HCT116 (cell line): Measurements from ENCODE around the gene GPRIN2. TPM values are rescaled to one million over a fixed set of nuclear protein-coding genes. Genes with fewer than 3 reads are reported as not detected.
"Not testable (repeated sequence)": the region's sequence is repeated elsewhere in the genome, so short reads cannot be mapped to it uniquely, and the experiment has no call there.

ENCODE experiments used
- ATAC-seq: fragments of 200-7000 bp; cut with Tn5 transposase; 2 replicates; pipeline ENCODE4 v1.9.1; 2020; ENCODE audit warnings: mild to moderate bottlenecking, moderate library complexity
- BruUV-seq: library from RNA; stranded (reverse); fragments of 400-500 nt; replicated peaks from 2 replicates; lab custom pipeline; 2021; lab: Mats Ljungman, UMichigan
- CTCF ChIA-PET: fragments of 300-600 bp; sonication (Branson Sonifier 250); formaldehyde crosslinking; loops from one replicate; lab custom pipeline; 2021; ENCODE audit warnings: antibody characterized with exemption; lab: Charles Lee
- POLR2A ChIA-PET: fragments of 300-600, 350-600 bp; sonication (Branson Sonifier 250); formaldehyde crosslinking; loops from one replicate; lab custom pipeline; 2021; ENCODE audit warnings: antibody characterized with exemption; lab: Charles Lee
- RAD21 ChIA-PET, 2 experiments: fragments of 300-600 bp; sonication (Branson Sonifier 250); formaldehyde crosslinking; loops; one replicate each; lab custom pipeline; 2023; ENCODE audit warnings: low total read pairs in 2 of 2; ENCODE audit not compliant: uncharacterized antibody in 2 of 2, unreplicated experiment in 2 of 2, low non-redundant PET in 1 of 2; lab: Charles Lee
- DNase-seq: peaks from one replicate; pipeline ENCODE4 v3.0.0-alpha.2; 2010; ENCODE audit warnings: low read depth, low spot score
- H2AFZ ChIP-seq: fragments of 200-600 bp; shearing (Covaris generic), sonication (generic); 2 replicates; pipeline ENCODE4 v1.6.1; 2017; ENCODE audit warnings: low read depth, mixed run types, mixed read lengths, antibody characterized with exemption, low read length; ENCODE audit not compliant: poor library complexity, severe bottlenecking
- H3K27ac ChIP-seq: 2 replicates; pipeline ENCODE4 v1.5.1; 2012; ENCODE audit warnings: low read depth, low read length
- H3K27me3 ChIP-seq: fragments of 200-600 bp; sonication (generic); 2 replicates; pipeline ENCODE4 v1.6.1; 2016; ENCODE audit warnings: mixed run types, low read length, mixed read lengths; ENCODE audit not compliant: insufficient read depth
- H3K36me3 ChIP-seq, 2 experiments: fragments of 200-500 bp in 1 of 2; fragments of 200-600 bp in 1 of 2; sonication (Bioruptor generic) in 1 of 2; sonication (generic) in 1 of 2; 2 replicates each; pipeline versions ENCODE4 v1.5.1 to v1.6.1; 2014 to 2016; ENCODE audit warnings: low read length in 2 of 2, inconsistent platforms in 1 of 2, mixed read lengths in 1 of 2, mixed run types in 1 of 2; ENCODE audit not compliant: insufficient read depth in 2 of 2, control insufficient read depth in 1 of 2
- H3K4me1 ChIP-seq, 2 experiments: fragments of 200-600 bp in 1 of 2; sonication (generic) in 1 of 2; 2 replicates each; pipeline versions ENCODE4 v1.5.1 to v1.6.1; 2012 to 2017; ENCODE audit warnings: low read length in 2 of 2, inconsistent platforms in 1 of 2, mild to moderate bottlenecking in 1 of 2, mixed read lengths in 1 of 2, mixed run types in 1 of 2, moderate library complexity in 1 of 2; ENCODE audit not compliant: insufficient read depth in 2 of 2, control insufficient read depth in 1 of 2
- H3K4me2 ChIP-seq: fragments of 200-600 bp; sonication (generic); 2 replicates; pipeline ENCODE4 v1.6.1; 2017; ENCODE audit warnings: mixed run types, low read length, mixed read lengths
- H3K4me3 ChIP-seq, 2 experiments: fragments of 200-600 bp in 1 of 2; sonication (generic) in 1 of 2; replicated peaks in 1 of 2; 2 replicates each; pipeline ENCODE4 v1.5.1; 2011 to 2016; ENCODE audit warnings: low read length in 2 of 2, control low read depth in 1 of 2, low read depth in 1 of 2, mild to moderate bottlenecking in 1 of 2, mixed read lengths in 1 of 2, mixed run types in 1 of 2
- H3K79me2 ChIP-seq: fragments of 200-600 bp; sonication (generic); 2 replicates; pipeline ENCODE4 v1.6.1; 2017; ENCODE audit warnings: mild to moderate bottlenecking, mixed run types, low read length, moderate library complexity, mixed read lengths; ENCODE audit not compliant: insufficient read depth
- H3K9ac ChIP-seq: fragments of 200-600 bp; sonication (generic); 2 replicates; pipeline ENCODE4 v1.6.1; 2016; ENCODE audit warnings: low read length, mixed read lengths
- H3K9me2 ChIP-seq: fragments of 200-600 bp; sonication (generic), shearing (Covaris generic); 2 replicates; pipeline ENCODE4 v1.6.1; 2017; ENCODE audit warnings: mixed run types, mild to moderate bottlenecking, moderate library complexity; ENCODE audit not compliant: insufficient read depth
- H3K9me3 ChIP-seq, 2 experiments: fragments of 200-500 bp in 1 of 2; fragments of 200-600 bp in 1 of 2; sonication (Bioruptor generic) in 1 of 2; sonication (generic) in 1 of 2; 2 replicates each; pipeline ENCODE4 v1.6.1; 2014 to 2017; ENCODE audit warnings: low read length in 2 of 2, mixed read lengths in 2 of 2, inconsistent platforms in 1 of 2, low read depth in 1 of 2, mild to moderate bottlenecking in 1 of 2, mixed run types in 1 of 2, moderate library complexity in 1 of 2; ENCODE audit not compliant: control insufficient read depth in 1 of 2, insufficient read depth in 1 of 2
- H4K20me1 ChIP-seq: fragments of 200-600 bp; sonication (generic), shearing (Covaris generic); 2 replicates; pipeline ENCODE4 v1.6.1; 2017; ENCODE audit warnings: mixed run types, mild to moderate bottlenecking, moderate library complexity; ENCODE audit not compliant: insufficient read depth
- CBX3 ChIP-seq: IDR thresholded peaks from 2 replicates; pipeline ENCODE4 v1.6.1; 2012; ENCODE audit warnings: low read depth
- RAD21 ChIP-seq: IDR thresholded peaks from 2 replicates; pipeline ENCODE4 v1.6.1; 2012; ENCODE audit warnings: low read depth, mild to moderate bottlenecking
- TCF7L2 ChIP-seq: IDR thresholded peaks from 2 replicates; pipeline ENCODE4 v1.7.0; 2011; ENCODE audit warnings: borderline replicate concordance, inconsistent platforms; ENCODE audit not compliant: insufficient read depth, insufficient read length; ENCODE audit errors: extremely low read depth
- YY1 ChIP-seq: IDR thresholded peaks from 2 replicates; pipeline ENCODE4 v1.6.1; 2011; ENCODE audit warnings: low read length, low read depth, moderate library complexity, mild to moderate bottlenecking; ENCODE audit not compliant: insufficient replicate concordance; ENCODE audit errors: extremely low read depth
- intact Hi-C: fragments of 100-400 bp; cut with micrococcal nuclease; formaldehyde crosslinking; loops from 2 replicates; pipeline ENCODE4 v1.10.0; 2022
- total RNA-seq: library from RNA; stranded (reverse); gene quantifications from one replicate; pipeline ENCODE4 v1.2.1, GENCODE V29; 2021; ENCODE audit not compliant: unreplicated experiment
- TF ChIP-seq, protein P1 (sequence below), 3 experiments: fragments of 200-600 bp in 1 of 3; sonication (generic) in 1 of 3; IDR thresholded peaks in 2 of 3; conservative IDR thresholded peaks in 1 of 3; 2 replicates each; pipeline ENCODE4 v1.5.1; 2012 to 2017; ENCODE audit warnings: low read depth in 2 of 3, low read length in 2 of 3, antibody characterized with exemption in 1 of 3, borderline replicate concordance in 1 of 3, control low read depth in 1 of 3, mild to moderate bottlenecking in 1 of 3, mixed read lengths in 1 of 3, mixed run types in 1 of 3, moderate library complexity in 1 of 3; ENCODE audit not compliant: insufficient read depth in 1 of 3
- TF ChIP-seq, protein P2 (sequence below): IDR thresholded peaks from 2 replicates; pipeline ENCODE4 v1.6.1; 2012

Gene GPRIN2
- total RNA-seq, 1 experiment from 2014 or later = 1.7 TPM

DNA sequence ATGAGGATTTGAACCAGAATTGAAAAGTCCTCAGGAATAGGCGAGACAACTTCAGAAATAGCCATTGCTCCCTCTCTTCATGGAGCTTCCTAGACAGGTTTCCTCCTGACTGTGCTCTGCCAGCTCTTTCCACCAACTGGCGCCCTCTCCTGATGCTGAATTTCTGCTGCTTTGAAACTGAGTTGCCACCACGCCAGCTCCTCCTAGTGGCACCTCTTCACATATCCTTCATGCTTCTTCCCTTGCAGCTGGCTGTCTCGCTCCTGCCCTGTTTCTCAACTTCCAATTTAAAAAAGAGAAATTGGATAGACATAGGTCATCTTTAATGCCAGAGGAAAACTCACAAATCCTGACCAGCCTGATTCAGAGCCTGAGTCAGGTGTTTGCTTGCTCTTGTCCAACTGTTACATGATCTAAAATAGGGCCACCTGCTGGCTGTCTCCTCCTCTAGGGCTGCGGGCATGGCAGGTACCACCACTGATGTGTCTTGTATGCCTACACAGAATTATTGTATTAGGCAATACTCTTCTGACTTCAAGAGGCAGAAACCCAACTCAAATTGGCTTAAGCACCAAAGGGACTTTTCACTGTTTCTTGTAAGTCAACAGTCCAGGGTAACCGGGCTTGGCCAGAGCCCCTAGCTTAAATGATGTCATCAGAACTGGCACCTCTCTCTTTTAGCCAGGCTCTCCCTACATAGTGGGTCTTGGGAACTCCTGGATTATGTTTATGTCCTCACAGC lies 9.3 kb upstream of the GPRIN2 start:
- H3K9me3 ChIP-seq, H3K4me3 ChIP-seq, intact Hi-C loops, POLR2A ChIA-PET, H3K4me1 ChIP-seq, H3K27me3 ChIP-seq, H4K20me1 ChIP-seq, H3K36me3 ChIP-seq, RAD21 ChIA-PET, H3K9me2 ChIP-seq, H3K79me2 ChIP-seq, H2AFZ ChIP-seq, H3K9ac ChIP-seq, BruUV-seq, H3K27ac ChIP-seq: not testable (repeated sequence)
- TF ChIP-seq YY1 (peak; percentile 16), RAD21 (peak; percentile 75)
- TF ChIP-seq, protein P1, sequence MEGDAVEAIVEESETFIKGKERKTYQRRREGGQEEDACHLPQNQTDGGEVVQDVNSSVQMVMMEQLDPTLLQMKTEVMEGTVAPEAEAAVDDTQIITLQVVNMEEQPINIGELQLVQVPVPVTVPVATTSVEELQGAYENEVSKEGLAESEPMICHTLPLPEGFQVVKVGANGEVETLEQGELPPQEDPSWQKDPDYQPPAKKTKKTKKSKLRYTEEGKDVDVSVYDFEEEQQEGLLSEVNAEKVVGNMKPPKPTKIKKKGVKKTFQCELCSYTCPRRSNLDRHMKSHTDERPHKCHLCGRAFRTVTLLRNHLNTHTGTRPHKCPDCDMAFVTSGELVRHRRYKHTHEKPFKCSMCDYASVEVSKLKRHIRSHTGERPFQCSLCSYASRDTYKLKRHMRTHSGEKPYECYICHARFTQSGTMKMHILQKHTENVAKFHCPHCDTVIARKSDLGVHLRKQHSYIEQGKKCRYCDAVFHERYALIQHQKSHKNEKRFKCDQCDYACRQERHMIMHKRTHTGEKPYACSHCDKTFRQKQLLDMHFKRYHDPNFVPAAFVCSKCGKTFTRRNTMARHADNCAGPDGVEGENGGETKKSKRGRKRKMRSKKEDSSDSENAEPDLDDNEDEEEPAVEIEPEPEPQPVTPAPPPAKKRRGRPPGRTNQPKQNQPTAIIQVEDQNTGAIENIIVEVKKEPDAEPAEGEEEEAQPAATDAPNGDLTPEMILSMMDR (IDR thresholded peaks at IDR 0.05 in 2 of 3, conservative IDR thresholded peaks at IDR 0.05 in 1 of 3; ENCODE audit: borderline replicate concordance in 1 of 3, insufficient read depth in 1 of 3, low read depth in 2 of 3, low read length in 2 of 3) = peak; percentile 59 to 98 (median 67)
- DNase-seq (peak; percentile 63), ATAC-seq (peak; percentile 98)
- CTCF ChIA-PET = interaction anchor here (0.7 kb wide), 1 partner anchor 338 kb away, joined by 3 read pairs; no protein-coding TSS in a partner anchor
- peak overlapping the region; percentile 8; the same call in 1 of the 2 replicates for H3K4me2 ChIP-seq

DNA sequence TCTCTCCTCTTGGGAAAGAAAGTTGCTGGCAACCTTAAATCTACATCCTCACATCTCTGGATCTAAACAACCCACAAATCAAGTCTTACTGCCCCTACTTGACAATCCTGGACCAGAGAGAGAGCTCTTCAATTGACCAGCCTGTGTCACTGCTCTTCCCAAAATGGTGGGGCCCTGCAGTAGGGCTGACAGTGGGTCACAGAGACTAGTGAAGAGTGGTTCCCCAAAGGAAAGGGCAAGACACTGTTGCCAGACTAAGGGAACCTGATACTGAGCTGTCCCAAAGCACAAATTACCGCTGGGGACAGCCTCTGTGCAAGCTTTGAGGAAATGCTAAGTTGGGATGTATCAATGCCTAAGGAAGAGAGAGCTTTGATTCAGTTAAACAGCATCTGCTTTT lies 4.5 kb upstream of the GPRIN2 start:
- H3K9ac ChIP-seq = no peak overlapping the region
- no peak for DNase-seq
- no peaks in the 10 kb centered on the region for H4K20me1 ChIP-seq
- peaks cover 5% of the 10 kb centered on the region; the same call in 1 of the 2 replicates for H3K27me3 ChIP-seq
- H3K27ac ChIP-seq = no peak overlapping the region
- H2AFZ ChIP-seq = no peak overlapping the region
- TF ChIP-seq, protein P2, sequence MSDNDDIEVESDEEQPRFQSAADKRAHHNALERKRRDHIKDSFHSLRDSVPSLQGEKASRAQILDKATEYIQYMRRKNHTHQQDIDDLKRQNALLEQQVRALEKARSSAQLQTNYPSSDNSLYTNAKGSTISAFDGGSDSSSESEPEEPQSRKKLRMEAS = no peak
- TF ChIP-seq YY1 = no peak
- TF ChIP-seq CBX3 = no peak
- no peak for TF ChIP-seq TCF7L2
- ChIA-PET RAD21 (no interaction called here), CTCF (no interaction called here), POLR2A (no interaction called here)
- intact Hi-C loops = no loop called here
- no peak overlapping the region for H3K4me3 ChIP-seq
- H3K4me1 ChIP-seq = peaks cover 0 to 3% of the 10 kb centered on the region in 2 experiments; a peak in 1 of 4 replicates
- no peak overlapping the region for H3K4me2 ChIP-seq
- no peak for ATAC-seq
- H3K79me2 ChIP-seq = no peaks in the 10 kb centered on the region
- H3K36me3 ChIP-seq = no peaks in the 10 kb centered on the region
- H3K9me3 ChIP-seq = no peaks in the 10 kb centered on the region
- H3K9me2 ChIP-seq = no peaks in the 10 kb centered on the region
- no TSS peak for BruUV-seq
